ENCODE results near the gene GALNT15.

Gene GALNT15

GRCh38 chr3:16262174-16262573 lies 87.7 kb downstream of the GALNT15 start:
- no peak for TF ChIP-seq CTCF (IDR thresholded peaks at IDR 0.05)
- Histone ChIP-seq H3K4me3 (no peak overlapping the region), H3K9me3 (no peaks in the 10 kb centered on the region), H3K27me3 (no peaks in the 10 kb centered on the region), H3K4me1 (peaks cover 0 to 42% (median 21%) of the 10 kb centered on the region in 4 donors), H3K36me3 (peaks cover 18 to 20% (median 20%) of the 10 kb centered on the region in 3 donors), H3K27ac (no peak overlapping the region)
- intact Hi-C loops (cut with DNase I; ENCODE audit: low total_unique reads), result no loop called here
- no peak for DNase-seq

GRCh38 chr3:16264174-16264707 lies 89.8 kb downstream of the GALNT15 start:
- Histone ChIP-seq H3K27ac (peak overlapping the region; percentile 88 to 91), H3K36me3 (peaks cover 7 to 16% (median 15%) of the 10 kb centered on the region in 3 donors), H3K9me3 (no peaks in the 10 kb centered on the region), H3K27me3 (no peaks in the 10 kb centered on the region), H3K4me3 (peak overlapping the region; percentile 65 to 81), H3K4me1 (peaks cover 0 to 54% (median 24%) of the 10 kb centered on the region in 4 donors)
- DNase-seq, result no peak
- TF ChIP-seq CTCF (IDR thresholded peaks at IDR 0.05), result no peak
- intact Hi-C loops (cut with DNase I; ENCODE audit: low total_unique reads), result no loop called here

- peak within 1 kb of the TSS; percentile 65 to 81 for H3K4me3 ChIP-seq
- intact Hi-C loops (cut with DNase I; ENCODE audit: low total_unique reads), result no loop called here
- H3K9me3 ChIP-seq, result no peaks in the 10 kb centered on the region
- peak; percentile 100 for DNase-seq
- TF ChIP-seq CTCF (IDR thresholded peaks at IDR 0.05), result peak in 1 of 2 experiments; percentile 44
- H3K27ac ChIP-seq, result peak within 1 kb of the TSS; percentile 88 to 91
- H3K4me1 ChIP-seq, result peaks cover 0 to 54% (median 24%) of the 10 kb centered on the region in 4 donors
- no peaks in the 10 kb centered on the region for H3K27me3 ChIP-seq
- H3K36me3 ChIP-seq, result peaks cover 1 to 11% (median 9%) of the 10 kb centered on the region in 3 donors
These were observed 90.4 kb downstream of the GALNT15 start, which contains the start of the genes DPH3 and OXNAD1 for GRCh38 chr3:16264708-16265454. DPH3 (minus strand) TSS chr3:16264943; CDS start chr3:16264876, 67 bp downstream. OXNAD1 (plus strand) TSS chr3:16265212; CDS start chr3:16270953, 5,741 bp downstream.

DNA sequence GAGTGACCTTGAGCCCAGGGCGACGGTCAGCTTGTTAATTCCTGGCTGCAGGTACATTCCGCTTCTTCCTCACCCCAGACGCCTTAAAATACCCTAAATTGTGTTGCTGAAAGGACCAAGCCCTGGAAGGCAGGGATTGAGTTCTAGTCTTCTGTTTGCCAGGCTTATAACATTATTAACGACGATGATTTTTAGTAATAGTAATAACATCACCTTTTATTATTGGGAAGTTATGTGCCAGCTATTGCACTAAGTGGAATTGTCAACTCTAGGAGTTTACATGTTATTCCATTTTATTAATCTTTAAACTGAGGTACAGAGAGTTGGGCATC lies 90.9 kb downstream of the GALNT15 start:
- intact Hi-C loops (cut with DNase I; ENCODE audit: low total_unique reads), result no loop called here
- peaks cover 0 to 54% (median 24%) of the 10 kb centered on the region in 4 donors for H3K4me1 ChIP-seq

DNA sequence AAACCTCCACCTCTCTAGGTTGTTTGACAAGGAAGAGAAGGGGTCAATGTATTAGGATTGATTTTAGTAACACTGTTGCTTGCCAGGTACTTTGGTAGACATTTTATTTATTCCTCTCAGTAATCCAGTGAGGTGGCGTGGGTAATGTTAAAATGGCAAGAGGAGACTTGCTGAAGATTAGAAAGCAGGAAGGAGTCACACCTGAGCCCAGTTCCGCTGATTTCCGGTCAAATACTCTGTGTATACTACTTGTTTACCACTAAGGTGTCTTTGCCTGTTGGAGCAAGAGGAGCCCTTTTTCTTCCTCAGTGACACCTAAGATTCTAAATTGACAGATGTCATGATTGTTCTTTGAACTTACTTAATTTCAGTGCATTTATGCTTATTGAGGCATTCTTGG lies 92.2 kb downstream of the GALNT15 start:
- H3K9me3 ChIP-seq, result no peaks in the 10 kb centered on the region
- no peaks in the 10 kb centered on the region for H3K27me3 ChIP-seq
- DNase-seq, result no peak
- no peak overlapping the region for H3K4me3 ChIP-seq
- intact Hi-C loops (cut with DNase I; ENCODE audit: low total_unique reads), result no loop called here
- H3K27ac ChIP-seq, result no peak overlapping the region
- TF ChIP-seq CTCF (IDR thresholded peaks at IDR 0.05), result no peak
- peaks cover 0 to 48% (median 24%) of the 10 kb centered on the region in 4 donors for H3K4me1 ChIP-seq
- peaks cover 11 to 15% (median 15%) of the 10 kb centered on the region in 3 donors for H3K36me3 ChIP-seq

More for the DNA sequence above, 90.9 kb downstream of the GALNT15 start:
- H3K27ac ChIP-seq, result peak overlapping the region; percentile 88 to 91
- peak overlapping the region; percentile 65 to 81 for H3K4me3 ChIP-seq
- no peak for TF ChIP-seq CTCF (IDR thresholded peaks at IDR 0.05)
- H3K27me3 ChIP-seq, result no peaks in the 10 kb centered on the region
- H3K36me3 ChIP-seq, result peaks cover 2 to 7% (median 3%) of the 10 kb centered on the region in 3 donors
- no peaks in the 10 kb centered on the region for H3K9me3 ChIP-seq
- no peak for DNase-seq
